Brain microvascular endothelial cell (primary cell): ENCODE data around the gene TMTC1.
A peak's percentile ranks its signal among the peaks of the same experiment; 100 is the strongest.

Experiments used
- DNase-seq: peaks from one replicate; pipeline ENCODE4 v3.0.0-alpha.2; 2020
- H3K27ac ChIP-seq: fragments of 250-450 bp; sonication (Bioruptor Pico); 2 replicates; pipeline ENCODE4 v1.5.1; 2020; ENCODE audit warnings: mild to moderate bottlenecking, moderate library complexity
- H3K27me3 ChIP-seq: fragments of 250-450 bp; sonication (Bioruptor Pico); replicated peaks from 2 replicates; pipeline ENCODE4 v1.5.1; 2020; ENCODE audit warnings: mild to moderate bottlenecking
- H3K36me3 ChIP-seq: fragments of 250-450 bp; sonication (Bioruptor Pico); replicated peaks from 2 replicates; pipeline ENCODE4 v1.5.1; 2020; ENCODE audit warnings: mild to moderate bottlenecking
- H3K4me3 ChIP-seq: 2 replicates; pipeline ENCODE4 v1.5.1; 2011; ENCODE audit warnings: low read depth, mild to moderate bottlenecking, control low read depth, low read length, moderate library complexity
- in situ Hi-C: cut with HindIII; loops from 2 replicates; pipeline ENCODE4 v1.10.0; 2017; ENCODE audit warnings: low sequenced_read_pairs, low pct_ligation_motif_present
- TF ChIP-seq, protein P1 (sequence below): IDR thresholded peaks from 2 replicates; pipeline ENCODE4 v1.5.1; 2011; ENCODE audit warnings: low read depth, mild to moderate bottlenecking, moderate library complexity, low read length, control low read depth, inconsistent platforms; ENCODE audit errors: missing control alignments

The TMTC1 gene

GRCh38 chr12:29545102-29545467 is 238.7 kb downstream of the TMTC1 start:
- TF ChIP-seq, protein P1, sequence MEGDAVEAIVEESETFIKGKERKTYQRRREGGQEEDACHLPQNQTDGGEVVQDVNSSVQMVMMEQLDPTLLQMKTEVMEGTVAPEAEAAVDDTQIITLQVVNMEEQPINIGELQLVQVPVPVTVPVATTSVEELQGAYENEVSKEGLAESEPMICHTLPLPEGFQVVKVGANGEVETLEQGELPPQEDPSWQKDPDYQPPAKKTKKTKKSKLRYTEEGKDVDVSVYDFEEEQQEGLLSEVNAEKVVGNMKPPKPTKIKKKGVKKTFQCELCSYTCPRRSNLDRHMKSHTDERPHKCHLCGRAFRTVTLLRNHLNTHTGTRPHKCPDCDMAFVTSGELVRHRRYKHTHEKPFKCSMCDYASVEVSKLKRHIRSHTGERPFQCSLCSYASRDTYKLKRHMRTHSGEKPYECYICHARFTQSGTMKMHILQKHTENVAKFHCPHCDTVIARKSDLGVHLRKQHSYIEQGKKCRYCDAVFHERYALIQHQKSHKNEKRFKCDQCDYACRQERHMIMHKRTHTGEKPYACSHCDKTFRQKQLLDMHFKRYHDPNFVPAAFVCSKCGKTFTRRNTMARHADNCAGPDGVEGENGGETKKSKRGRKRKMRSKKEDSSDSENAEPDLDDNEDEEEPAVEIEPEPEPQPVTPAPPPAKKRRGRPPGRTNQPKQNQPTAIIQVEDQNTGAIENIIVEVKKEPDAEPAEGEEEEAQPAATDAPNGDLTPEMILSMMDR = no peak
- no peak for DNase-seq
- in situ Hi-C loops = no loop called here
- Histone ChIP-seq H3K4me3 (no peak overlapping the region), H3K36me3 (no peaks in the 10 kb centered on the region), H3K27me3 (no peaks in the 10 kb centered on the region), H3K27ac (no peak overlapping the region)

- Histone ChIP-seq H3K27me3 (no peaks in the 10 kb centered on the region), H3K27ac (no peak overlapping the region), H3K36me3 (no peaks in the 10 kb centered on the region), H3K4me3 (no peak overlapping the region)
- in situ Hi-C loops = no loop called here
- TF ChIP-seq, protein P1 = no peak
- DNase-seq = no peak
These were observed 239.2 kb downstream of the TMTC1 start for GRCh38 chr12:29544428-29545101.

GRCh38 chr12:29543036-29543435 is 240.7 kb downstream of the TMTC1 start:
- DNase-seq = no peak
- Histone ChIP-seq H3K36me3 (no peaks in the 10 kb centered on the region), H3K27me3 (no peaks in the 10 kb centered on the region), H3K4me3 (no peak overlapping the region), H3K27ac (no peak overlapping the region)
- TF ChIP-seq, protein P1 = no peak
- in situ Hi-C loops = no loop called here

DNA sequence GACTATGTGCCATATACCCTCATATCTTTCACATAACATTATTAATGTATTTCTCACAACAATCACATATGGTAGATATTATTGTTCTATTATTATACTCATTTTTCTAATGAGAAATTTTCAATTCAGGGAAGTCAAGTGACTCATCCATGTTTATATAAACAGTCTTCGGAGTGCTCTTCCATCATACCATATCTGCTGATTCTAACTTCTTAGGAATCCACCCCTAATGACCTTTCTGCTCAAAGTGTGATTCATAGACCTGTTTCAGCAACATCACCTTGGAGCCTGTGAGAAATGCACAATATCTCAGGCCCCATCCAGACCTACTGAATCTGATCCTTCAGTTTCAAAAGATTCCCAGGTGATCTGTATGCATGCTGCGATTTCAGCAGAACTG is 246.4 kb downstream of the TMTC1 start:
- peak; percentile 2 for DNase-seq
- H3K36me3 ChIP-seq = no peaks in the 10 kb centered on the region
- no peak overlapping the region for H3K27ac ChIP-seq
- in situ Hi-C loops = no loop called here
- H3K27me3 ChIP-seq = no peaks in the 10 kb centered on the region
- TF ChIP-seq, protein P1 = no peak
- H3K4me3 ChIP-seq = no peak overlapping the region

GRCh38 chr12:29534935-29535334 is 248.8 kb downstream of the TMTC1 start:
- TF ChIP-seq, protein P1 = no peak
- Histone ChIP-seq H3K4me3 (no peak overlapping the region), H3K27me3 (no peaks in the 10 kb centered on the region), H3K36me3 (no peaks in the 10 kb centered on the region), H3K27ac (no peak overlapping the region)
- no peak for DNase-seq
- in situ Hi-C loops = no loop called here

- Histone ChIP-seq H3K36me3 (no peaks in the 10 kb centered on the region), H3K27me3 (no peaks in the 10 kb centered on the region), H3K27ac (no peak overlapping the region), H3K4me3 (no peak overlapping the region)
- DNase-seq = no peak
- TF ChIP-seq, protein P1 = no peak
- in situ Hi-C loops = no loop called here
These were observed 249.8 kb downstream of the TMTC1 start for GRCh38 chr12:29533815-29534489.
